Right cardiac atrium (tissue), 5 donors: ENCODE measurements around the gene CRNKL1. TPM values are rescaled to one million over a fixed set of nuclear protein-coding genes. Genes with fewer than 3 reads are reported as not detected.
A peak's percentile ranks its signal among the peaks of the same experiment; 100 is the strongest.

Experiments
- ATAC-seq, 2 donors: fragments of 200-7000 bp; cut with Tn5 transposase; one replicate each; pipeline versions ENCODE4 v1.8.0 to v1.9.1; 2020; ENCODE audit warnings: moderate library complexity in 2 of 2, mild to moderate bottlenecking in 1 of 2
- DNase-seq, 3 donors: peaks; one replicate each; pipeline ENCODE4 v3.0.0-alpha.2; 2020
- H3K27ac ChIP-seq: one replicate; pipeline ENCODE4 v1.5.1; 2013; ENCODE audit warnings: mild to moderate bottlenecking, low read length, control low read depth, moderate library complexity
- H3K27me3 ChIP-seq: one replicate; pipeline ENCODE4 v1.6.1; 2013; ENCODE audit not compliant: control insufficient read depth, insufficient read depth
- H3K4me1 ChIP-seq: one replicate; pipeline ENCODE4 v1.6.1; 2013; ENCODE audit warnings: low read length; ENCODE audit not compliant: control insufficient read depth, insufficient read depth
- H3K4me3 ChIP-seq: one replicate; pipeline ENCODE4 v1.5.1; 2013; ENCODE audit warnings: low read length, control low read depth
- H3K9me3 ChIP-seq: one replicate; pipeline ENCODE4 v1.6.1; 2013; ENCODE audit warnings: low read length; ENCODE audit not compliant: control insufficient read depth
- WGBS: extraction: QIAGEN DNeasy Blood & Tissue Kit; methylation state at CpG from one replicate; pipeline ENCODE4 v1.1.7; 2013; 5-methylcytosine and 5-hydroxymethylcytosine counted together
- intact Hi-C, 4 donors: fragments of 100-400 bp; cut with DNase I; formaldehyde crosslinking; loops; one replicate each; pipeline versions ENCODE4 v1.11.0 to v1.14.0; 2022 to 2023
- polyA plus RNA-seq: library from polyadenylated mRNA; stranded (reverse); fragments of 200-250 nt; gene quantifications from one replicate; pipeline ENCODE4 v1.2.3, GENCODE V29; 2013
- total RNA-seq, 4 donors: library from RNA; stranded (reverse); fragmentation: NEBNext Ultra II Directional; extraction: Animal tissue kit (Norgen Biotek cat#: 25700); gene quantifications; one replicate each; pipeline ENCODE4 v1.2.1, GENCODE V29; 2021
- donor health status: healthy with polysubstance abuse.
- donor health status: DM: no; HTN: yes; CAD: no.
- donor health status: DM: no; HTN: no; CAD: no.
- donor health status: DM: no; HTN: yes; CAD: no; lungs with severe emphysema.
- donor health status: DM: yes; HTN: yes; CAD: no.

Gene CRNKL1
- total and polyA plus RNA-seq, 5 donors, result 10.9 to 17.6 (median 15.9) TPM

DNA sequence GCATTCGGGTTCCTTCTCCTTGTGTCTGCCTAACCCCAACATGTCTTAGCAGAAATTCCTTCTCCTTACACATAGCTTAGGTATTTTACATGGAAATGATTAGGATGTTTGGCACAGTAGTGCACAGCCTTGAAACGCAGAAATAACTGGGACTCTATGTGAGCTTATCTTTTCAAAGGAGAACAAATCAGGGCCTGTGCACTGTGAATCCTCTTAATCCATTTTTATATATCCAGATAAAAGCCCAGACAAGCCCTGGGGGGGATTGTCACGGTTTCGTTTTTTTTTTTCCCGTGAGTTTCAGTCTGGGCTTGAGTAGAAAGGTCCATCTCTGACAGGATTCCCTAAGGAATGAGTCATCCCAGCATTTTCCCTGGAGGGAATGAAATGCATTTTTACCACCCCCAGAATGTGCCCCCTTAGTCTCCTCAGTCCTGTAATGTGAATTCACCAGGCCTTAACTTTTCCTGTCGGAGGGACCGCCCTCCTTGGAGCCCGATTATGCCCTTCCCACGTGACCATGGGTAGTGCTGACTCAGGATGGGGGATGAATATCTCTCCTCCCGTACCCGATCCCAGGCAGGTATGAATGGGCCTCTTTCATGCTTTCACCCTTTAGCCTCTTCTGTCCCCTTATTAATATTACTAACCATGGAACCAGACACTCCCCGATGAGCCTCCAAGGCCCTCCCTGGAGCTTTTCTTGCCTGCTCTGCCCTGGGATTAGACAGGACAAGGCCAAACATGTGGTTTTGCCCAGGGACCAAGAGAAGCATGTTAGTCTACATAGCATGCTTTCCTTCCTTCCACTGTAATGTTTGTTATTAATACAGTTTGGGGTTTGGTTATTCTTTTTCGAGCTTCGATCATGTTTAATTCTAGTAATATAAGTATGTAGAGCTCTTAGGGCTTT is 59.0 kb downstream of the CRNKL1 start:
- H3K9me3 ChIP-seq, result no peaks in the 10 kb centered on the region
- H3K27ac ChIP-seq, result peak overlapping the region; percentile 62
- peaks cover 18% of the 10 kb centered on the region for H3K4me1 ChIP-seq
- WGBS, result 34% methylated on average over 14 of the region's 14 CpGs
- peak in 2 of 3 donors; percentile 67 to 70 for DNase-seq
- no peak overlapping the region for H3K4me3 ChIP-seq
- intact Hi-C loops, result loop anchor here in 3 of 4 donors (10.0 kb wide), 3 partner anchors 58 to 298 kb away; no protein-coding TSS in a partner anchor
- ATAC-seq, result peak; percentile 76 to 79
- no peaks in the 10 kb centered on the region for H3K27me3 ChIP-seq

DNA sequence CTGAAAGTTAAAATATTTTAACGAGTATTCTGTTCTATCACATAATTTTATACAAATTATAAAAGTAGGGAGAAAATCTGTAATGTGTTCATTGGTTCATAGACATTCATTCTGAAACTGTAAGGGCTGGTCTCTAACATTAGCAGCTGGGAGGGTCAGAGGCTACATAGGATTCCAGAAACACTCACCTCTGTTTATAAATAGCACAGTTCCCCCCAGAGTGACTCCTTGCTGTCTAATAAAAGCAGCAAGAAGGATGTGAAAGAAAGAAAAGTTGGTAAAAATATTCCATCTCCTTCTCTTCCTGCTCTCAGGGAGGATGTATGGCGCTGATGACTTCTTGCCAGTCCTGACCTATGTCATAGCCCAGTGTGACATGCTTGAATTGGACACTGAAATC is 60.4 kb downstream of the CRNKL1 start:
- Histone ChIP-seq H3K4me3 (no peak overlapping the region), H3K4me1 (peaks cover 19% of the 10 kb centered on the region), H3K9me3 (no peaks in the 10 kb centered on the region), H3K27me3 (no peaks in the 10 kb centered on the region), H3K27ac (no peak overlapping the region)
- ATAC-seq (no peak), DNase-seq (no peak)
- WGBS, result 70% methylated on average over 2 of the region's 2 CpGs
- intact Hi-C loops, result loop anchor here in 3 of 4 donors (10.0 kb wide), 3 partner anchors 57 to 297 kb away; no protein-coding TSS in a partner anchor

DNA sequence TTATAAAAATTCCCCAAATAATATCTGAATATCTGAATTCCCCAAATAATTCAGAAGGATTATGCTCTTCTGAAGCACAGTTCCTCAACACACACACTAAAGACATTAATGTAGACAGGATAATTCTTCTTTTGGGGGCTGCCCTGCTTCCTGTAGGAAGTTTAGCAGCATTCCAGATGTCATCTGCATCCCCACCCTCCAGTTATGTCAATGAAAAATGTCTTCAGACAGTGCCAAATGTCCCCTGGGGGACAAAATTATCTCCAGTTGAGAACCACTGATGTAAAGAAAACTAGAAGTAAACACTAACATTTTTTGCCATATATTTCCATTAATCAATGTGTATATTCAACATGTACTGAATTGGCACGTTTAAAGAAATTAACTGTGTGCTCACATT is 61.0 kb downstream of the CRNKL1 start:
- no peaks in the 10 kb centered on the region for H3K9me3 ChIP-seq
- WGBS, result 28% methylated on average over 1 of the region's 1 CpG
- H3K4me3 ChIP-seq, result no peak overlapping the region
- H3K4me1 ChIP-seq, result peaks cover 23% of the 10 kb centered on the region
- no peak for DNase-seq
- no peaks in the 10 kb centered on the region for H3K27me3 ChIP-seq
- intact Hi-C loops, result loop anchor here in 3 of 4 donors (10.0 kb wide), 3 partner anchors 57 to 297 kb away; no protein-coding TSS in a partner anchor
- ATAC-seq, result no peak
- H3K27ac ChIP-seq, result no peak overlapping the region

DNA sequence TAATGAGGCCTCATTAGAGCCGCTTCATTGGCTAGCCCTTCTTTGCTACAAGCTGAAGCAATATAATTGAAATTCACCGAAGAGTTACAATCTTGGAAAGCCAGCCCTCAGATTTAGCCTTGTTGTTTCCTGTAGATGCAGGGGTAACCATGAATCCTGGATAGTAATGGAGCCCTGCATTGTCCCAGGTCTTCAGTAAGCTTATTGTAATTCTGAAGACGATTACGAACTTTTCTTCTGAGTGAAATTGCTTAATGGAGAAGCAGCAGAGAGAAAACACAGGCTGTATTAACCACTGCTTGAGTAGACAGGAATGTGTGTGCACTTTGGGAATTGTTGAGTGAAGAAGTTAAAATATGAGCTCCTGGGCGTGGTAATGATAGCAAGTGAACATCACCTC is 61.4 kb downstream of the CRNKL1 start:
- 84% methylated on average over 5 of the region's 5 CpGs for WGBS
- intact Hi-C loops, result loop anchor here in 3 of 4 donors (10.0 kb wide), 3 partner anchors 56 to 296 kb away; no protein-coding TSS in a partner anchor
- DNase-seq, result no peak

DNA sequence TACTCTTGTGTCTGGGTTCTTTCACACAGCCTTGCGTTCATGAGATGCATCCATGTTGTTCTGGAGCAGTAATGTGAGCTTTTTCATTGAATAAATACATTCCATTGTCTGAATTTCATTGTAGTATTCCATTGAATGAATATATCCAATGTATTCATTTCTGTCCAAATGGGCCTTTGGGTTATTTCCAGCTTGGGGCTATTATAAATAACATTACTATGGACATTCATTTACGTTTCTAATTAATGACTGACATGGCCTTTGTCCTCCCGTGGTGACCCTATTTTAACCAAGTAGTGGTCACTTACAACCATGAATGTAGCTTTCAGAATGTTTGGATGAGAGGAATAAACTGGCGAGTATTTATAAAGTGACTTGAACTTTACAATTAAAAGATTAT is 65.2 kb downstream of the CRNKL1 start:
- Histone ChIP-seq H3K4me1 (peaks cover 17% of the 10 kb centered on the region), H3K27me3 (no peaks in the 10 kb centered on the region), H3K27ac (peak overlapping the region; percentile 46), H3K9me3 (no peaks in the 10 kb centered on the region), H3K4me3 (no peak overlapping the region)
- no peak for DNase-seq
- no peak for ATAC-seq
- WGBS, result 77% methylated on average over 4 of the region's 4 CpGs
- intact Hi-C loops, result loop anchor here in 1 of 4 donors (5.0 kb wide), 1 partner anchor 295 kb away; no protein-coding TSS in a partner anchor

More for the DNA sequence above, 61.4 kb downstream of the CRNKL1 start:
- peaks cover 24% of the 10 kb centered on the region for H3K4me1 ChIP-seq
- H3K27ac ChIP-seq, result no peak overlapping the region
- no peak for ATAC-seq
- no peaks in the 10 kb centered on the region for H3K27me3 ChIP-seq
- no peak overlapping the region for H3K4me3 ChIP-seq
- no peaks in the 10 kb centered on the region for H3K9me3 ChIP-seq

DNA sequence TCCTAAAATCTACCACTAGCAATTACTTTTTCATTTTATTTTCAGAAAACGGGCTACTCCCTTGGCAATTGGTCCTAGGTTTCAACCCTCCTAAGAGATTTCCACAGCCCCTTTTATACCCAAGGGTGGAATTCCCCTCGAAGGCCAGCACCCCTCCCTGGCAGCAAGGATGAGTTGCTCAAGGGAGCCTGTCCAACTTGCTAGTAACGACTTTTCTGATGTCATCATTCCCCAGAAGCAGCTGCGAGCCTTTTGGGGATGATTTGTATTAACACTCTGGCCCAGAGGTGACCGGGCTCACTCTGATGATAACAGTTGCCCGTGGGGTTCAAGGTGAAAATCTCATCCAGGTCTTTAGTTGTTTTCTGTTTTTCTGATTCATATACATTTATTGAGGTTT is 65.8 kb downstream of the CRNKL1 start:
- peak in 1 of 2 donors; percentile 53 for ATAC-seq
- WGBS, result 25% methylated on average over 6 of the region's 6 CpGs
- H3K4me1 ChIP-seq, result peaks cover 18% of the 10 kb centered on the region
- no peak overlapping the region for H3K4me3 ChIP-seq
- no peaks in the 10 kb centered on the region for H3K27me3 ChIP-seq
- no peaks in the 10 kb centered on the region for H3K9me3 ChIP-seq
- peak overlapping the region; percentile 46 for H3K27ac ChIP-seq
- no peak for DNase-seq
- intact Hi-C loops, result loop anchor here in 1 of 4 donors (5.0 kb wide), 1 partner anchor 294 kb away; no protein-coding TSS in a partner anchor

Other genes starting within 250 kb of the CRNKL1 start
- 10 to 100 TPM; 49.4 to 59.5 (median 54.8) TPM for gene NAA20, start 35.1 kb downstream of the CRNKL1 start, total RNA-seq
- gene NAA20, start 35.1 kb downstream of the CRNKL1 start, polyA plus RNA-seq, result 82.9 TPM
- gene CFAP61, start 66 bp upstream of the CRNKL1 start, total RNA-seq, result 1 to 10 TPM in 1 of 4 donors, under 1 TPM in 2, not detected in 1; 0.74 to 2.4 (median 0.75) TPM
- 0.11 TPM for gene CFAP61, start 66 bp upstream of the CRNKL1 start, polyA plus RNA-seq